Measurements from ENCODE around the gene RRAD.

The RRAD gene

GRCh38 chr16:66880288-66881013, 44.9 kb downstream of the RRAD start, which contains the start of gene PDP2:
PDP2 (plus strand) TSS chr16:66880515; CDS start chr16:66884285, 3,770 bp downstream.
- Mint-ChIP-seq H3K27ac (peak within 1 kb of the TSS; percentile 90 to 96), H3K36me3 (ENCODE audit: insufficient read depth) (peaks cover 30% of the 10 kb centered on the region), H3K9me3 (no peaks in the 10 kb centered on the region), H3K4me1 (ENCODE audit: low read depth in 2 of 2) (peaks cover 28 to 29% of the 10 kb centered on the region in 2 donors), H3K27me3 (no peaks in the 10 kb centered on the region), H3K4me3 (peak within 1 kb of the TSS; percentile 87 to 99)
- DNase-seq (peak; percentile 84 to 89 (median 85)), ATAC-seq (replicated peaks) (peak; percentile 95)

- H3K9me3 Mint-ChIP-seq = no peaks in the 10 kb centered on the region
- DNase-seq (no peak), ATAC-seq (replicated peaks) (no peak)
- H3K27me3 Mint-ChIP-seq = no peaks in the 10 kb centered on the region
- peak overlapping the region in 1 of 2 donors; percentile 53 for H3K27ac Mint-ChIP-seq
- peaks cover 31 to 43% of the 10 kb centered on the region in 2 donors for H3K4me1 Mint-ChIP-seq (ENCODE audit: low read depth in 2 of 2)
- peak overlapping the region in 1 of 2 donors; percentile 87 for H3K4me3 Mint-ChIP-seq
- H3K36me3 Mint-ChIP-seq (ENCODE audit: insufficient read depth) = peaks cover 20% of the 10 kb centered on the region
These were observed 47.3 kb downstream of the RRAD start for GRCh38 chr16:66878067-66878466.

- H3K36me3 Mint-ChIP-seq (ENCODE audit: insufficient read depth) = peaks cover 10% of the 10 kb centered on the region
- no peaks in the 10 kb centered on the region for H3K27me3 Mint-ChIP-seq
- no peak for DNase-seq
- peak overlapping the region; percentile 71 for H3K4me3 Mint-ChIP-seq
- no peaks in the 10 kb centered on the region for H3K9me3 Mint-ChIP-seq
- no peak for ATAC-seq (replicated peaks)
- peaks cover 34 to 37% of the 10 kb centered on the region in 2 donors for H3K4me1 Mint-ChIP-seq (ENCODE audit: low read depth in 2 of 2)
- peak overlapping the region; percentile 82 to 92 for H3K27ac Mint-ChIP-seq
These were observed 51.1 kb downstream of the RRAD start for GRCh38 chr16:66874079-66874775.

GRCh38 chr16:66873685-66874055, 51.7 kb downstream of the RRAD start:
- Mint-ChIP-seq H3K36me3 (ENCODE audit: insufficient read depth) (peaks cover 10% of the 10 kb centered on the region), H3K27me3 (no peaks in the 10 kb centered on the region), H3K4me3 (peak overlapping the region; percentile 79 to 85), H3K4me1 (ENCODE audit: low read depth in 2 of 2) (peaks cover 33 to 37% of the 10 kb centered on the region in 2 donors), H3K9me3 (no peaks in the 10 kb centered on the region), H3K27ac (peak overlapping the region; percentile 82 to 92)
- no peak for DNase-seq
- no peak for ATAC-seq (replicated peaks)

GRCh38 chr16:66872943-66873684, 52.2 kb downstream of the RRAD start:
- H3K27ac Mint-ChIP-seq = peak overlapping the region; percentile 82 to 92
- H3K4me1 Mint-ChIP-seq (ENCODE audit: low read depth in 2 of 2) = peaks cover 30 to 32% of the 10 kb centered on the region in 2 donors
- no peaks in the 10 kb centered on the region for H3K27me3 Mint-ChIP-seq
- peak overlapping the region; percentile 79 to 85 for H3K4me3 Mint-ChIP-seq
- peak; percentile 86 for ATAC-seq (replicated peaks)
- H3K36me3 Mint-ChIP-seq (ENCODE audit: insufficient read depth) = peaks cover 10% of the 10 kb centered on the region
- H3K9me3 Mint-ChIP-seq = no peaks in the 10 kb centered on the region
- DNase-seq = peak; percentile 86 to 91 (median 89)

- DNase-seq (no peak), ATAC-seq (replicated peaks) (no peak)
- peak overlapping the region; percentile 79 to 85 for H3K4me3 Mint-ChIP-seq
- H3K4me1 Mint-ChIP-seq (ENCODE audit: low read depth in 2 of 2) = peaks cover 31 to 33% of the 10 kb centered on the region in 2 donors
- peak overlapping the region; percentile 82 to 92 for H3K27ac Mint-ChIP-seq
- H3K36me3 Mint-ChIP-seq (ENCODE audit: insufficient read depth) = peaks cover 10% of the 10 kb centered on the region
- no peaks in the 10 kb centered on the region for H3K9me3 Mint-ChIP-seq
- no peaks in the 10 kb centered on the region for H3K27me3 Mint-ChIP-seq
These were observed 52.8 kb downstream of the RRAD start for GRCh38 chr16:66872559-66872942.

GRCh38 chr16:66871840-66872239, 53.5 kb downstream of the RRAD start:
- Mint-ChIP-seq H3K36me3 (ENCODE audit: insufficient read depth) (peaks cover 10% of the 10 kb centered on the region), H3K27ac (peak overlapping the region in 1 of 2 donors; percentile 92), H3K9me3 (no peaks in the 10 kb centered on the region), H3K4me3 (peak overlapping the region; percentile 34 to 79), H3K4me1 (ENCODE audit: low read depth in 2 of 2) (peaks cover 31 to 33% of the 10 kb centered on the region in 2 donors), H3K27me3 (no peaks in the 10 kb centered on the region)
- no peak for DNase-seq
- ATAC-seq (replicated peaks) = no peak
